A673 (cell line): ENCODE measurements around the gene MED12L.
A peak's percentile ranks its signal among the peaks of the same experiment; 100 is the strongest.

Experiments
- EZH2 ChIP-seq: fragments of 200-600 bp; sonication (generic); IDR thresholded peaks from 2 replicates; pipeline ENCODE4 v1.6.1; 2017; ENCODE audit warnings: borderline replicate concordance, low read depth, mild to moderate bottlenecking, mixed read lengths, antibody characterized with exemption, low read length; ENCODE audit not compliant: poor library complexity, severe bottlenecking
- TF ChIP-seq, protein P1 (sequence below): fragments of 300-800, 200-600 bp; sonication (generic); conservative IDR thresholded peaks from 2 replicates; pipeline ENCODE4 v1.5.1; 2017; ENCODE audit warnings: low read depth, mild to moderate bottlenecking, antibody characterized with exemption, low read length, moderate library complexity, mixed read lengths

DNA sequence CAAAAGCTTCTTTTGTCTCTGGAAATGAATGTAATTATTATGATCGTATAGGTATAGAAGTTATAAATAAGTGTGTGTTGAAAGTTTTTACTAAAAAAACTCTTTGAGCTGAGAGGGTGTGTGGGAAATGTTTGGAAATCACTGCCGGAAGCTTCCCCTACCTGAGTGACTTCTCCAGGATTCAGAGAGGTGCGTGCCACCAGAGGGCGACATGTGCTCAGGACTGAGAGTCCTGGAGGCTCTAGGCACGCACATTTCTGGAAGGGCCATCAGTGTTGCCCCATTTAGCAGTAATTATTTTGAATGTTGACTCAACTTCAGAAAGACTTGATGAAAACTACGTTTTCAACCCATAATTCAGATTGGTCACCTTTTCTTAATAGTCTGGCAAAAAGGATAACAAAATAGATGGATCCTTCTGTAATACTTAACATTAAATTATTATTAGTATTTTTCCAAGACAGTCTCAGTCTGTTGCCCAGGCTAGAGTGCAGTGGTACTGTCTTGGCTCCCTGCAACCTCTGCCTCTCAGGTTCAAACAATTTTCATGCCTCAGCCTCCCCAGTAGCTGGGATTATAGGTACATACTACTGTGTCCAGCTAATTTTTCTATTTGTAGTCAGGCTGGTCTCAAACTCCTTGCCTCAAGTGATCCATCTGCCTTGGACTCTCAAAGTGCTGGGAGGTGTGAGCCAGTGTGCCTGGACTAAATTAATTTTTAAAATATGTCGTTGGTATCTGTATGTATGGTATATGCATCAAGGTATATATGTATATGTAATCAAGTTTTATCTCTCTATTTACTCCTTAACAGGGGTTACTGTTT is 83.0 kb downstream of the MED12L start:
- TF ChIP-seq, protein P1, sequence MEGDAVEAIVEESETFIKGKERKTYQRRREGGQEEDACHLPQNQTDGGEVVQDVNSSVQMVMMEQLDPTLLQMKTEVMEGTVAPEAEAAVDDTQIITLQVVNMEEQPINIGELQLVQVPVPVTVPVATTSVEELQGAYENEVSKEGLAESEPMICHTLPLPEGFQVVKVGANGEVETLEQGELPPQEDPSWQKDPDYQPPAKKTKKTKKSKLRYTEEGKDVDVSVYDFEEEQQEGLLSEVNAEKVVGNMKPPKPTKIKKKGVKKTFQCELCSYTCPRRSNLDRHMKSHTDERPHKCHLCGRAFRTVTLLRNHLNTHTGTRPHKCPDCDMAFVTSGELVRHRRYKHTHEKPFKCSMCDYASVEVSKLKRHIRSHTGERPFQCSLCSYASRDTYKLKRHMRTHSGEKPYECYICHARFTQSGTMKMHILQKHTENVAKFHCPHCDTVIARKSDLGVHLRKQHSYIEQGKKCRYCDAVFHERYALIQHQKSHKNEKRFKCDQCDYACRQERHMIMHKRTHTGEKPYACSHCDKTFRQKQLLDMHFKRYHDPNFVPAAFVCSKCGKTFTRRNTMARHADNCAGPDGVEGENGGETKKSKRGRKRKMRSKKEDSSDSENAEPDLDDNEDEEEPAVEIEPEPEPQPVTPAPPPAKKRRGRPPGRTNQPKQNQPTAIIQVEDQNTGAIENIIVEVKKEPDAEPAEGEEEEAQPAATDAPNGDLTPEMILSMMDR, result peak; percentile 90
- TF ChIP-seq EZH2, result no peak
